Activated CD4-positive, alpha-beta T cell treated with anti-CD3 and anti-CD28 coated beads, Interleukin-2, amount 50 U/mL, for 1 hour (primary cell): ENCODE data around the gene MAPKAP1.
"Not testable (repeated sequence)": the region's sequence is repeated elsewhere in the genome, so short reads cannot be mapped to it uniquely, and the experiment has no call there.

Experiments used
- DNase-seq: peaks from one replicate; pipeline ENCODE4 v3.0.0-alpha.2; 2020

Gene MAPKAP1

GRCh38 chr9:125404733-125405132, 302.3 kb downstream of the MAPKAP1 start:
- no peak for DNase-seq

- DNase-seq = no peak
Measured at GRCh38 chr9:125400725-125401716, 306.0 kb downstream of the MAPKAP1 start.

GRCh38 chr9:125400232-125400631, 306.8 kb downstream of the MAPKAP1 start:
- DNase-seq = not testable (repeated sequence)

GRCh38 chr9:125399666-125400065, 307.3 kb downstream of the MAPKAP1 start:
- no peak for DNase-seq

- DNase-seq = no peak
Measured at GRCh38 chr9:125399165-125399564, 307.8 kb downstream of the MAPKAP1 start.

GRCh38 chr9:125398243-125398642, 308.8 kb downstream of the MAPKAP1 start:
- no peak for DNase-seq

- no peak for DNase-seq
Measured at GRCh38 chr9:125397736-125398135, 309.3 kb downstream of the MAPKAP1 start.

- no peak for DNase-seq
Measured at GRCh38 chr9:125396799-125397198, 310.2 kb downstream of the MAPKAP1 start.

- no peak for DNase-seq
Measured at GRCh38 chr9:125393426-125393825, 313.6 kb downstream of the MAPKAP1 start.

GRCh38 chr9:125391704-125392103, 315.3 kb downstream of the MAPKAP1 start:
- DNase-seq = no peak

- DNase-seq = no peak
Measured at GRCh38 chr9:125388978-125389377, 318.0 kb downstream of the MAPKAP1 start.

- DNase-seq = no peak
Measured at GRCh38 chr9:125387861-125388524, 319.0 kb downstream of the MAPKAP1 start.
